ENCODE data around the gene MAGI1.

The MAGI1 gene

DNA sequence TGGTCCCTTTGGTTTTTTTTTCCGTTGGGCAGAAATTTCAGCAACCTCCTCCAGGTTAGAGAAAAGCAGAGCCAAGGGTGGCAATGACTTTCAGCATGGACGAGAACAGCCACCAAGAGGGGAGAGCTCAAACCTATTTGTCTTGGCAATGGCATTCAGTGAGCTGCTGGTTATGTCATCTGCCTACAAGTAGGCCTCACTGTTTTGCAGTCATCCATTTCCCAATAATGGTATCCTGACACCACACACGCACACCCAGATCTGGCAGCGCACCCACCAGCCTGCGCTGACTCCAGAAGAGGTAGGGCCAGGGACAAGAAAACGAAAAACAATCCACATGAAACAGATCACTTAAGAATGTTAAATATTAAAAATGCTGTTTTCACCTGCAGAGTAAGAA is 92.3 kb downstream of the MAGI1 start:
- no peak for TF ChIP-seq CTCF (IDR thresholded peaks at IDR 0.05; ENCODE audit: low read depth, low read length)
- no peak for DNase-seq (ENCODE audit: extremely low read depth, low read depth)

GRCh38 chr3:65945953-65946352 is 92.8 kb downstream of the MAGI1 start:
- no peak for TF ChIP-seq CTCF (IDR thresholded peaks at IDR 0.05; ENCODE audit: low read depth, low read length)
- no peak for DNase-seq (ENCODE audit: extremely low read depth, low read depth)

- no peak for DNase-seq (ENCODE audit: extremely low read depth, low read depth)
- TF ChIP-seq CTCF (IDR thresholded peaks at IDR 0.05; ENCODE audit: low read depth, low read length): no peak
Measured at GRCh38 chr3:65945480-65945879, 93.2 kb downstream of the MAGI1 start.

DNA sequence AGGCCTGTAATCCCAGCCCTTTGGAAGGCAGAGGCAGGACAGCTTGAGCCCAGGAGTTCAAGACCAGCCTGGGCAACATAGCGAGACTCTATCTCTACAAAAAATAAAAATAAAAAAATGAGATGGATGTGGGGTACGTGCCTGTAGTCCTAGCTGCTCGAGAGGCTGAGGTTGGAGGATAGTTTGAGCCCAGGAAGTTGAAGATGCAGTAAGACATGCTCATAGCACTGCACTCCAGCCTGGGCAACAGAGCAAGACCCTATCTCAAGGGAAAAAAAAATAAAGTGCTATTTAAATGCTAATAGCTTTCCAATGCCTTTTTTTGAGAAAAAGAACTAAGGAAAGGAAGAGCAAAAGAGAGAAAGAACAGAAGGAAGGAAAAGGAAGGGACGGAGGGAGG is 94.5 kb downstream of the MAGI1 start:
- TF ChIP-seq CTCF (IDR thresholded peaks at IDR 0.05; ENCODE audit: low read depth, low read length): no peak

DNA sequence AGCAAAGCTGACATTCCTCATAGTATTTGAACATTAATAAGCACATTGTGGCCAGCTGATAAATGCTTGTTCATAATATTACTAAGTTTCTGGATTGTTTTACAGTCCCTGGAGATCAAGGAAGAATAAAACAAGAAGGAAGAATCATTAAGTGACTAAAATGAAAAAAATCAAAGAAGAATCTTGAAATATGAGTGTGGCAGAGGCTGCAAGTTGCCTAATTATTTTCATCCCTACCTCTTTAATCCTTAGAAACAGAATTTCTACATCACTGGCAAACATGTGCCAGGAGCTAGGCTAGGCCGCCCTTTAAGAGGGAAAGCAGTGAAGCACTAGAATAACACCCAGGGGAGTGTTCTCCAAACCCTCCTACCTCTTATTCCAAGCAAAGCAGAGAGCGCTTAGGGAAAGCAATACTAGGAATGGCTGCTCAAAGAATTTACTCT is 98.9 kb downstream of the MAGI1 start:
- no peak for TF ChIP-seq CTCF (IDR thresholded peaks at IDR 0.05; ENCODE audit: low read depth, low read length)

More for the DNA sequence above, 94.5 kb downstream of the MAGI1 start:
- DNase-seq (ENCODE audit: extremely low read depth, low read depth): no peak

GRCh38 chr3:65939184-65939583 is 99.5 kb downstream of the MAGI1 start:
- no peak for TF ChIP-seq CTCF (IDR thresholded peaks at IDR 0.05; ENCODE audit: low read depth, low read length)
- DNase-seq (ENCODE audit: extremely low read depth, low read depth): no peak

More for the DNA sequence above, 98.9 kb downstream of the MAGI1 start:
- no peak for DNase-seq (ENCODE audit: extremely low read depth, low read depth)

DNA sequence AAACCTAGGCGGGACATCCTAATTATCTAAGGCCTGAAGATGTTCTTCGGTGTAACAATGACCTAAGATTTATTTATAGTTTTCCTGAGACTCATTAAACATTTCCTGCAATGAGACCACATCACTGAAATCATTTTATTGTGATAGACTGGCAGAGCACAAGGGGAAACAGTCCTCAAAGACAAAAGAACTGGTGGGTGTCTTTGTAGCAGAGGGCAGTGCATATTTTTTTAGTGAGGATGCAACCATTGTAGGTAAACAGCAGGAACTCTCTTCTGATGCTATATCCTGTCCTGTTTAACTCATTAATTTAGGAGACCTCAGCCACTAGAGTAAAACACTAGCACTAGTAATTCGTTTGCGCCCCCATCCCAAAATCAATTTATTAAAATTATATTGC is 100.0 kb downstream of the MAGI1 start:
- DNase-seq (ENCODE audit: extremely low read depth, low read depth): no peak
- no peak for TF ChIP-seq CTCF (IDR thresholded peaks at IDR 0.05; ENCODE audit: low read depth, low read length)
